ACC112 (cell line): ENCODE measurements around the gene NUDCD2.

Experiments
- H2AFZ ChIP-seq: fragments of 200-600 bp; sonication (generic); one replicate; pipeline ENCODE4 v1.6.0; 2017; ENCODE audit warnings: antibody characterized with exemption, low read length; ENCODE audit not compliant: unreplicated experiment
- H3K27ac ChIP-seq: fragments of 200-600 bp; sonication (generic); 2 replicates; pipeline ENCODE4 v1.5.1; 2014; ENCODE audit warnings: low read depth, mild to moderate bottlenecking, antibody characterized with exemption, low read length, moderate library complexity
- H3K27me3 ChIP-seq: fragments of 200-600 bp; sonication (generic); 2 replicates; pipeline ENCODE4 v1.6.1; 2014; ENCODE audit warnings: mild to moderate bottlenecking, antibody characterized with exemption, low read length, moderate library complexity, mixed read lengths; ENCODE audit not compliant: insufficient read depth
- H3K36me3 ChIP-seq: fragments of 200-600 bp; sonication (generic); 2 replicates; pipeline ENCODE4 v1.6.1; 2016; ENCODE audit warnings: mild to moderate bottlenecking, antibody characterized with exemption, low read length, moderate library complexity, mixed read lengths; ENCODE audit not compliant: insufficient read depth
- H3K4me1 ChIP-seq: fragments of 200-600 bp; sonication (generic); one replicate; pipeline ENCODE4 v1.6.1; 2016; ENCODE audit warnings: low read length, mixed read lengths; ENCODE audit not compliant: insufficient read depth, unreplicated experiment, control insufficient read depth
- H3K4me3 ChIP-seq: fragments of 200-600 bp; sonication (generic); 2 replicates; pipeline ENCODE4 v1.5.1; 2014; ENCODE audit warnings: mild to moderate bottlenecking, low read depth, low read length
- H3K79me2 ChIP-seq: fragments of 200-600 bp; sonication (generic); one replicate; pipeline ENCODE4 v1.6.0; 2016; ENCODE audit warnings: low read length; ENCODE audit not compliant: control insufficient read depth, unreplicated experiment, insufficient read depth

NUDCD2 gene

GRCh38 chr5:163502521-163502920, 42.6 kb upstream of the NUDCD2 start:
- H3K27me3 ChIP-seq: no peaks in the 10 kb centered on the region
- peak overlapping the region; percentile 83 for H3K27ac ChIP-seq
- peaks cover 22% of the 10 kb centered on the region for H3K79me2 ChIP-seq
- peak overlapping the region; percentile 93 for H3K4me3 ChIP-seq
- peaks cover 6% of the 10 kb centered on the region for H3K4me1 ChIP-seq
- peak overlapping the region; percentile 86 for H2AFZ ChIP-seq
- H3K36me3 ChIP-seq: no peaks in the 10 kb centered on the region

GRCh38 chr5:163498886-163499285, 39.0 kb upstream of the NUDCD2 start:
- Histone ChIP-seq H3K27ac (no peak overlapping the region), H3K27me3 (no peaks in the 10 kb centered on the region), H3K36me3 (no peaks in the 10 kb centered on the region), H3K79me2 (no peaks in the 10 kb centered on the region), H3K4me3 (no peak overlapping the region), H3K4me1 (peaks cover 6% of the 10 kb centered on the region), H2AFZ (no peak overlapping the region)

- no peaks in the 10 kb centered on the region for H3K79me2 ChIP-seq
- no peak overlapping the region for H3K27ac ChIP-seq
- no peaks in the 10 kb centered on the region for H3K27me3 ChIP-seq
- peaks cover under 1% of the 10 kb centered on the region for H3K4me1 ChIP-seq
- H3K36me3 ChIP-seq: peaks cover 8% of the 10 kb centered on the region
- no peak overlapping the region for H2AFZ ChIP-seq
- no peak overlapping the region for H3K4me3 ChIP-seq
Measured at GRCh38 chr5:163497315-163497714, 37.4 kb upstream of the NUDCD2 start.

GRCh38 chr5:163496286-163496685, 36.4 kb upstream of the NUDCD2 start:
- Histone ChIP-seq H2AFZ (no peak overlapping the region), H3K27ac (no peak overlapping the region), H3K4me3 (no peak overlapping the region), H3K36me3 (peaks cover 10% of the 10 kb centered on the region), H3K27me3 (no peaks in the 10 kb centered on the region), H3K79me2 (no peaks in the 10 kb centered on the region), H3K4me1 (no peaks in the 10 kb centered on the region)

GRCh38 chr5:163489745-163490075, 29.8 kb upstream of the NUDCD2 start:
- Histone ChIP-seq H3K36me3 (peaks cover 37% of the 10 kb centered on the region), H2AFZ (no peak overlapping the region), H3K4me1 (no peaks in the 10 kb centered on the region), H3K4me3 (no peak overlapping the region), H3K79me2 (no peaks in the 10 kb centered on the region), H3K27ac (no peak overlapping the region), H3K27me3 (no peaks in the 10 kb centered on the region)

GRCh38 chr5:163489055-163489744, 29.3 kb upstream of the NUDCD2 start:
- no peaks in the 10 kb centered on the region for H3K27me3 ChIP-seq
- H2AFZ ChIP-seq: no peak overlapping the region
- no peaks in the 10 kb centered on the region for H3K79me2 ChIP-seq
- H3K27ac ChIP-seq: no peak overlapping the region
- H3K36me3 ChIP-seq: peaks cover 38% of the 10 kb centered on the region
- no peaks in the 10 kb centered on the region for H3K4me1 ChIP-seq
- no peak overlapping the region for H3K4me3 ChIP-seq

- Histone ChIP-seq H3K4me3 (no peak overlapping the region), H3K36me3 (peaks cover 20% of the 10 kb centered on the region), H3K27me3 (no peaks in the 10 kb centered on the region), H2AFZ (peak overlapping the region; percentile 53), H3K4me1 (peaks cover 16% of the 10 kb centered on the region), H3K79me2 (no peaks in the 10 kb centered on the region), H3K27ac (peak overlapping the region; percentile 60)
Measured at GRCh38 chr5:163478982-163479271, 19.0 kb upstream of the NUDCD2 start.

- H3K79me2 ChIP-seq: no peaks in the 10 kb centered on the region
- no peak overlapping the region for H3K4me3 ChIP-seq
- peak overlapping the region; percentile 53 for H2AFZ ChIP-seq
- peak overlapping the region; percentile 60 for H3K27ac ChIP-seq
- H3K27me3 ChIP-seq: no peaks in the 10 kb centered on the region
- H3K4me1 ChIP-seq: peaks cover 16% of the 10 kb centered on the region
- peaks cover 23% of the 10 kb centered on the region for H3K36me3 ChIP-seq
Measured at GRCh38 chr5:163478126-163478981, 18.5 kb upstream of the NUDCD2 start.

- Histone ChIP-seq H2AFZ (no peak overlapping the region), H3K79me2 (no peaks in the 10 kb centered on the region), H3K27ac (no peak overlapping the region), H3K27me3 (no peaks in the 10 kb centered on the region), H3K36me3 (peaks cover 18% of the 10 kb centered on the region), H3K4me3 (no peak overlapping the region), H3K4me1 (peaks cover 16% of the 10 kb centered on the region)
Measured at GRCh38 chr5:163475411-163475810, 15.5 kb upstream of the NUDCD2 start.

- Histone ChIP-seq H3K36me3 (peaks cover 18% of the 10 kb centered on the region), H2AFZ (no peak overlapping the region)
Measured at GRCh38 chr5:163473635-163474243, 13.8 kb upstream of the NUDCD2 start.

GRCh38 chr5:163467682-163468081, 7.8 kb upstream of the NUDCD2 start:
- Histone ChIP-seq H2AFZ (peak overlapping the region; percentile 21), H3K4me1 (peaks cover 9% of the 10 kb centered on the region), H3K4me3 (no peak overlapping the region), H3K79me2 (peaks cover 21% of the 10 kb centered on the region), H3K36me3 (peaks cover 13% of the 10 kb centered on the region), H3K27ac (no peak overlapping the region), H3K27me3 (no peaks in the 10 kb centered on the region)

More at GRCh38 chr5:163473635-163474243, 13.8 kb upstream of the NUDCD2 start:
- H3K4me3 ChIP-seq: no peak overlapping the region
- H3K27ac ChIP-seq: no peak overlapping the region
- no peaks in the 10 kb centered on the region for H3K79me2 ChIP-seq
- H3K27me3 ChIP-seq: no peaks in the 10 kb centered on the region
- H3K4me1 ChIP-seq: peaks cover 9% of the 10 kb centered on the region
